GM13977 (cell line): ENCODE measurements around the gene YWHAG.

ENCODE experiments used
- DNase-seq: peaks from one replicate; pipeline ENCODE4 v3.0.0; 2012; ENCODE audit warnings: low spot score
- CTCF ChIP-seq: IDR thresholded peaks from 2 replicates; pipeline ENCODE4 v1.5.1; 2012; ENCODE audit warnings: mild to moderate bottlenecking, control low read depth; ENCODE audit not compliant: insufficient read depth; ENCODE audit errors: extremely low read depth, missing control alignments
- in situ Hi-C: fragments of 300-500 bp; cut with MboI; formaldehyde crosslinking; loops from one replicate; pipeline ENCODE4 v1.12.0; 2022; ENCODE audit warnings: low sequenced_read_pairs, low pct_unique_long_range_greater_than_20kb, mixed read lengths, inconsistent platforms; ENCODE audit not compliant: unreplicated experiment

Gene YWHAG

GRCh38 chr7:76326646-76327233 lies 32.1 kb downstream of the YWHAG start:
- in situ Hi-C loops, result no loop called here
- no peak for DNase-seq
- no peak for TF ChIP-seq CTCF

GRCh38 chr7:76325811-76326210 lies 33.0 kb downstream of the YWHAG start:
- in situ Hi-C loops, result no loop called here
- no peak for TF ChIP-seq CTCF
- DNase-seq, result no peak

GRCh38 chr7:76325092-76325491 lies 33.7 kb downstream of the YWHAG start:
- no peak for DNase-seq
- no peak for TF ChIP-seq CTCF
- in situ Hi-C loops, result no loop called here

- peak; percentile 87 for DNase-seq
- peak; percentile 19 for TF ChIP-seq CTCF
- in situ Hi-C loops, result no loop called here
Observed at GRCh38 chr7:76318488-76319353, 40.1 kb downstream of the YWHAG start.

GRCh38 chr7:76317782-76318487 lies 40.9 kb downstream of the YWHAG start:
- in situ Hi-C loops, result no loop called here
- TF ChIP-seq CTCF, result no peak
- DNase-seq, result peak; percentile 98

- DNase-seq, result no peak
- no peak for TF ChIP-seq CTCF
- in situ Hi-C loops, result no loop called here
Observed at GRCh38 chr7:76316984-76317781, 41.6 kb downstream of the YWHAG start.
